Esophagus (tissue), 2 donors: ENCODE data around the gene ACOT7. TPM values are rescaled to one million over a fixed set of nuclear protein-coding genes. Genes with fewer than 3 reads are reported as not detected.
A peak's percentile ranks its signal among the peaks of the same experiment; 100 is the strongest.

Experiments used
- H3K27ac ChIP-seq, 2 donors: one replicate each; pipeline ENCODE4 v1.5.1; 2013; ENCODE audit warnings: low read depth in 2 of 2, mild to moderate bottlenecking in 2 of 2, inconsistent platforms in 1 of 2, low read length in 1 of 2, moderate library complexity in 1 of 2
- H3K27me3 ChIP-seq, 2 donors: one replicate each; pipeline ENCODE4 v1.6.1; 2013; ENCODE audit warnings: low read length in 2 of 2, control low read depth in 1 of 2, mild to moderate bottlenecking in 1 of 2; ENCODE audit not compliant: insufficient read depth in 2 of 2, control insufficient read depth in 1 of 2
- H3K36me3 ChIP-seq, 2 donors: one replicate each; pipeline ENCODE4 v1.6.1; 2013; ENCODE audit warnings: low read length in 1 of 2; ENCODE audit not compliant: control insufficient read depth in 2 of 2, insufficient read depth in 2 of 2
- H3K4me1 ChIP-seq, 2 donors: one replicate each; pipeline ENCODE4 v1.6.1; 2013; ENCODE audit warnings: low read length in 1 of 2; ENCODE audit not compliant: control insufficient read depth in 2 of 2, insufficient read depth in 2 of 2
- H3K4me3 ChIP-seq, 2 donors: one replicate each; pipeline ENCODE4 v1.5.1; 2013; ENCODE audit warnings: low read length in 2 of 2, mild to moderate bottlenecking in 2 of 2, low read depth in 1 of 2, moderate library complexity in 1 of 2
- H3K9me3 ChIP-seq, 2 donors: one replicate each; pipeline ENCODE4 v1.6.1; 2013; ENCODE audit warnings: mild to moderate bottlenecking in 2 of 2, low read depth in 1 of 2, low read length in 1 of 2, moderate library complexity in 1 of 2; ENCODE audit not compliant: control insufficient read depth in 2 of 2, insufficient read depth in 1 of 2
- WGBS, 2 donors: extraction: QIAGEN DNeasy Blood & Tissue Kit; methylation state at CpG; one replicate each; pipeline ENCODE4 v1.1.7; 2013; 5-methylcytosine and 5-hydroxymethylcytosine counted together
- polyA plus RNA-seq, 2 donors: library from polyadenylated mRNA; stranded (reverse); fragments of 200-250 nt; gene quantifications; one replicate each; pipeline ENCODE4 v1.2.3, GENCODE V29; 2013
- donor health status: healthy with polysubstance abuse.
- donor health status: Bipolar disorder and iron deficiency.

Gene ACOT7
- polyA plus RNA-seq, 2 donors: 12.3 to 39.7 TPM

- Histone ChIP-seq H3K4me1 (peaks cover 4% of the 10 kb centered on the region in 2 donors), H3K4me3 (no peak overlapping the region), H3K9me3 (no peaks in the 10 kb centered on the region), H3K27me3 (peaks cover 7 to 30% of the 10 kb centered on the region in 2 donors), H3K27ac (no peak overlapping the region), H3K36me3 (no peaks in the 10 kb centered on the region)
- WGBS, 2 donors: 57 to 74% methylated on average over 17 of the region's 17 CpGs
Observed at GRCh38 chr1:6239950-6240768, 153.4 kb downstream of the ACOT7 start.

GRCh38 chr1:6239213-6239752 lies 154.3 kb downstream of the ACOT7 start:
- peaks cover 7 to 26% of the 10 kb centered on the region in 2 donors for H3K27me3 ChIP-seq
- H3K4me3 ChIP-seq: no peak overlapping the region
- peaks cover 6 to 10% of the 10 kb centered on the region in 2 donors for H3K4me1 ChIP-seq
- WGBS, 2 donors: 56 to 58% methylated on average over 7 of the region's 7 CpGs
- H3K36me3 ChIP-seq: no peaks in the 10 kb centered on the region
- no peaks in the 10 kb centered on the region for H3K9me3 ChIP-seq
- H3K27ac ChIP-seq: no peak overlapping the region

GRCh38 chr1:6237093-6237492 lies 156.5 kb downstream of the ACOT7 start:
- no peak overlapping the region for H3K4me3 ChIP-seq
- peaks cover 6 to 8% of the 10 kb centered on the region in 2 donors for H3K4me1 ChIP-seq
- 95 to 96% methylated on average over 4 of the region's 4 CpGs for WGBS, 2 donors
- H3K27me3 ChIP-seq: peaks cover 0 to 8% of the 10 kb centered on the region in 2 donors
- no peak overlapping the region for H3K27ac ChIP-seq
- H3K9me3 ChIP-seq: no peaks in the 10 kb centered on the region
- H3K36me3 ChIP-seq: peaks cover 2 to 6% of the 10 kb centered on the region in 2 donors

GRCh38 chr1:6235296-6235677 lies 158.3 kb downstream of the ACOT7 start:
- H3K27me3 ChIP-seq: no peaks in the 10 kb centered on the region
- H3K36me3 ChIP-seq: peaks cover 6 to 8% of the 10 kb centered on the region in 2 donors
- no peaks in the 10 kb centered on the region for H3K9me3 ChIP-seq
- peak overlapping the region; percentile 72 to 88 for H3K27ac ChIP-seq
- WGBS, 2 donors: 0% methylated on average over 28 to 30 of the region's 30 CpGs
- peaks cover 3 to 6% of the 10 kb centered on the region in 2 donors for H3K4me1 ChIP-seq
- peak overlapping the region; percentile 81 to 86 for H3K4me3 ChIP-seq

- 41% methylated on average over 20 of the region's 20 CpGs for WGBS, 2 donors
- Histone ChIP-seq H3K4me1 (peaks cover 3 to 6% of the 10 kb centered on the region in 2 donors), H3K27ac (peak overlapping the region; percentile 67 to 72), H3K27me3 (no peaks in the 10 kb centered on the region), H3K4me3 (peak overlapping the region; percentile 81 to 86), H3K36me3 (peaks cover 6 to 11% of the 10 kb centered on the region in 2 donors), H3K9me3 (no peaks in the 10 kb centered on the region)
Observed at GRCh38 chr1:6234502-6235295, 158.9 kb downstream of the ACOT7 start.

GRCh38 chr1:6233376-6233775 lies 160.2 kb downstream of the ACOT7 start:
- peaks cover 6 to 13% of the 10 kb centered on the region in 2 donors for H3K36me3 ChIP-seq
- H3K27ac ChIP-seq: no peak overlapping the region
- H3K4me1 ChIP-seq: peaks cover 3 to 6% of the 10 kb centered on the region in 2 donors
- 62 to 78% methylated on average over 1 of the region's 1 CpG for WGBS, 2 donors
- no peak overlapping the region for H3K4me3 ChIP-seq
- no peaks in the 10 kb centered on the region for H3K9me3 ChIP-seq
- H3K27me3 ChIP-seq: no peaks in the 10 kb centered on the region

GRCh38 chr1:6225651-6226050 lies 167.9 kb downstream of the ACOT7 start:
- H3K27ac ChIP-seq: no peak overlapping the region
- peaks cover 0 to 12% of the 10 kb centered on the region in 2 donors for H3K4me1 ChIP-seq
- H3K36me3 ChIP-seq: peaks cover 8 to 24% of the 10 kb centered on the region in 2 donors
- 91 to 93% methylated on average over 8 of the region's 8 CpGs for WGBS, 2 donors
- no peaks in the 10 kb centered on the region for H3K9me3 ChIP-seq
- H3K4me3 ChIP-seq: no peak overlapping the region
- H3K27me3 ChIP-seq: no peaks in the 10 kb centered on the region

GRCh38 chr1:6224718-6225117 lies 168.8 kb downstream of the ACOT7 start:
- Histone ChIP-seq H3K9me3 (no peaks in the 10 kb centered on the region), H3K27ac (no peak overlapping the region), H3K36me3 (peaks cover 8 to 21% of the 10 kb centered on the region in 2 donors), H3K4me3 (no peak overlapping the region), H3K27me3 (no peaks in the 10 kb centered on the region), H3K4me1 (peaks cover 0 to 12% of the 10 kb centered on the region in 2 donors)
- 82 to 84% methylated on average over 15 of the region's 15 CpGs for WGBS, 2 donors

- H3K27me3 ChIP-seq: no peaks in the 10 kb centered on the region
- H3K4me3 ChIP-seq: no peak overlapping the region
- peak overlapping the region in 1 of 2 donors; percentile 40 for H3K27ac ChIP-seq
- 94% methylated on average over 13 of the region's 13 CpGs for WGBS, 2 donors
- H3K9me3 ChIP-seq: no peaks in the 10 kb centered on the region
- peaks cover 0 to 14% of the 10 kb centered on the region in 2 donors for H3K4me1 ChIP-seq
- H3K36me3 ChIP-seq: peaks cover 8 to 19% of the 10 kb centered on the region in 2 donors
Observed at GRCh38 chr1:6223617-6224016, 169.9 kb downstream of the ACOT7 start.
